HG03103 (cell line): ENCODE measurements around the gene ALOX15B.
"Not testable (repeated sequence)": the region's sequence is repeated elsewhere in the genome, so short reads cannot be mapped to it uniquely, and the experiment has no call there.

Experiments used
- ATAC-seq: cut with Tn5 transposase; IDR thresholded peaks from one replicate; pipeline ENCODE4 v1.9.1; 2021; ENCODE audit warnings: low read depth; ENCODE audit not compliant: unreplicated experiment

ALOX15B gene

DNA sequence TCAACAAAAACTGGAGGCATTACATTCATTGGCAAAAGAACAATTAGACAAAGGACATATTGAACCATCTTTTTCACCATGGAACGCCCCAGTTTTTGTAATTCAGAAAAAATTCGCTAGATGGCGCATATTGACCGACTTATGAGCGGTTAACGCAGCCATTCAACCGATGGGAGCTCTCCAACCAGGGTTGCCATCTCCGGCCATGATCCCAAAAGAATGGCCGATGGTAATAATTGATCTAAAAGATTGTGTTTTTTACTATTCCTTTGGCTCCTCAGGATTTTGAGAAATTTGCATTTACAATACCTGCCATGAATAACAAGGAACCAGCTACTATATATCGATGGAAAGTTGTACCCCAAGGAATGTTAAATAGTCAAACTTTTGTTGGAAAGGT is 21.4 kb downstream of the ALOX15B start:
- no peak for ATAC-seq

- ATAC-seq = not testable (repeated sequence)
Measured at GRCh38 chr17:8061851-8062250, 23.0 kb downstream of the ALOX15B start.

- ATAC-seq = no peak
Measured at GRCh38 chr17:8062435-8062806, 23.6 kb downstream of the ALOX15B start.

DNA sequence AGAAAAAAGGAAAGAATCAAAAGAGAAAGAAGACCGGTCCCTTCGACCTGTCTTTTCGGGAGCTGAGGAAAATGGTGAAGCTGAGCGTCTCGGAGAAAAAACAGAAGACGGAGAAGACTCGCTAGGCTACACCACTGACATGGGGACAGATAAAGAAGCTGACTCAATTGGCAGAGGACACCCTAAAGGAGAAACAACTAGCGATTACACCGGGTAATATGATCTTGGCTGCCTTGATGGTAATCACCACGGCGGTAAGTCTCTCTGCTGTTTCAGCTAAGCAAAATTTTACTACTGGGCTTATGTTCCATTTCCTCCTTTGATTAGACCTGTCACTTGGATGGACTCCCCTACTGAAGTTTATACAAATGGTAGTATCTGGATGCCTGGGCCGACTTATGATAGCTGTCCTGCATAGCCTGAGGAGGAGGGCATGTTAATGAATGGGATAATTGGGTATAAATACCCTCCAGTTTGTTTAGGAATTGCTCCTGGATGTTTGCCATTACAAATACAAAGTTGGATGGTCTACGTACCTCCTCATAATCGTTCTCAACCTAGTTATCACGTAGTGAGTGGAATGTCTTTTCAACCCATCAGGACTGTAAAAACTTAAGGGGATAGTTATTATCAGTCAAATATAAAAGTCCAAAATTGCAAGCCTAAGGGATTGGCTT is 24.1 kb downstream of the ALOX15B start:
- ATAC-seq = no peak

GRCh38 chr17:8063761-8064534 is 25.1 kb downstream of the ALOX15B start:
- no peak for ATAC-seq

DNA sequence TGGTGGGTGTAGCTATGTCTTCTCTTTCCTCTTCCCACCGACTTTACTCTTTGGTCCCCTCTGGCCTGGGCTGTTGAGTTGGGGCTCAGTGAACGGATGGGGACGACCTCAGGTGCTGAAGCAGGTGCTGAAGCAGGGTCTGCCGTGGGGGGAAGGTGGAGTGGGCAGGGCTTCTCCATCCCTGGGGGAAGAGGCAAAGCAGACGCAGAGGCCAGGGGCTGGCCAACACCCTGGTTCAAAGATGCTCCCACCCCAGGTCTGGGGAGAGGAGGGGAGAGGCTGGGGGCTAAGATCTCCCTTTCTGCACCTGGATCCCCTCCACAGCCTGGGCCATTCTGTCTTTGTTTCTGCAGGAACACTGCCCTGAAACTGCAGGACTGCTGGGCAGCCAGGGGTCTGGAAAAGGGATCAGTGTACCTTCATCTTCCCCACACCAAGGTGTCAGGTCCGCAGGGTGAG is 25.7 kb downstream of the ALOX15B start:
- ATAC-seq = no peak

- ATAC-seq = no peak
Measured at GRCh38 chr17:8066841-8067775, 28.2 kb downstream of the ALOX15B start.

GRCh38 chr17:8067806-8068205 is 28.9 kb downstream of the ALOX15B start:
- ATAC-seq = no peak

- no peak for ATAC-seq
Measured at GRCh38 chr17:8068736-8069586, 30.1 kb downstream of the ALOX15B start.

- ATAC-seq = no peak
Measured at GRCh38 chr17:8069587-8069860, 30.7 kb downstream of the ALOX15B start.

DNA sequence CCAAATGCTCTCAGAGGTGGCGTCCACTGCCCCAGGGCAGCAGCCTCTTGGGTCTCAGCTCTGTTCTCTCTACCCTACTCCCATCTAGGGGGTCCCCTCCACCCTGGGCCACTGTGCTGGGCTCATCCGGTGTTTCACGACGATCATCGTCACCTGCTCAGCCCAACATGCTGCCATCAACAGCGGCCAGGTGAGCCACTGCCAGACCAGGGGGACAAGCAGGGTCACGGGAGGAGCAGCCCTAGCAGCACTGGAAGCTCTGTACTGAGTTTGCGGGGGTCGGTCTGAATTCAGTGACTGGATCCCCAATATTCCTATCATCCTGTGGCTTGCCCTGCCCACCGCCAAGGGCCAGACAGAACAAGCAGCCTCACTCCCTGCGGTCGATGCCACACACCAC is 32.6 kb downstream of the ALOX15B start:
- no peak for ATAC-seq

GRCh38 chr17:8072341-8072728 is 33.5 kb downstream of the ALOX15B start:
- ATAC-seq = no peak

DNA sequence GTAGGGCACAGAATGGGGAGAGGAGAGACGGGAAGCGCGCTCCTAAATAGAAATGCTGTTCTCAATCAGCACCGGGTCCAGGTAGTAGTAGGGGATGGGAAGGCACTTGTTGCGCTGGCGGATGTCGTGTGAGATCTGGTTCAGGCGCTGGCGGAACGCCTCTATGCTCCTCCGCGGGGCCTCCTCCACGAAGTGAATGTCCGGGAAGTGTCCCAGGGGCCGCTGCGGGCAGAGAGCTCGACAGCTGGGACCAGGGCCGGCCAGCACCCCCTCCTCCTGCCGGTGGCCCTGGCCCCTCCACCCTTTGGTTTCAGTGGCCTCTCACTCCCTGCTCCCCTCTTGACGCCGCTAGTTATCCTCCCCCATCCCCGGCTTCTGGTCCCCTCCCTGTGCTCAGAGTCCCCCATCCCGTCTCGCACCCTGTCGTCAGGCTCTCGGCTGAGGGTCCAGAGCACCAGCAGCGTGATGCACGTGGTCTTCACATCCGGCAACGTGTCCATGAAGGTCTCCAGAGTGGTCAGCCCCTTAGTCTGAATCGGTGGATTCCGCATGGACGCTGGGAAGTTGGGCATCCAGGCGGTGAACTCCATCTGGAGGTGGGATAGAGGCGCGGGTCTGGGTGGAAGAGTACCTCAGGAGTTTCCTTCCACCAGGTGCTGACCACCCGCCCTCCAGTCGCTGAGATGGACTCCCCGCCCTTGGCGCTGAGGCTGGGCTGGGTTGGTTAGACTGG is 34.0 kb downstream of the ALOX15B start:
- no peak for ATAC-seq

- ATAC-seq = no peak
Measured at GRCh38 chr17:8073627-8074484, 35.0 kb downstream of the ALOX15B start.

DNA sequence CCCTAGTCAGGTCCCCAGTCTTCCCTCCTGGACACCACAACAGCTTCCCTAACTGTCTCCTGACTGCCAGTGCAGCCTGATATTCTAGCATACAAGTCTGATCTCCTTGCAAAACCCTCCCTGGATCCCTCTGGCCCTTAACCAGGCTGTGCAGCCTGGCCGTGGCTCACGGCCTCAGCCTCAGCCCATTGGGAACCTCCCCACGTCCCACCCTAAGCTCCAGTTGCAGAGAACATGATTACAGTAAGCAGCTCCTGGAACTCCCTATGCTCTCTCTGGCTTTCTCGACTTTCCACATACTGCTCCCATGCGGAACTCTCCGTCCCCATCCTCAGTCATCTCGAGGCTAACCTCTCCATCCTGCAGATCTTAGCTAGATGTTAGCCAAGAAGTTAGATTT is 35.7 kb downstream of the ALOX15B start:
- no peak for ATAC-seq

GRCh38 chr17:8075081-8075480 is 36.2 kb downstream of the ALOX15B start:
- no peak for ATAC-seq

DNA sequence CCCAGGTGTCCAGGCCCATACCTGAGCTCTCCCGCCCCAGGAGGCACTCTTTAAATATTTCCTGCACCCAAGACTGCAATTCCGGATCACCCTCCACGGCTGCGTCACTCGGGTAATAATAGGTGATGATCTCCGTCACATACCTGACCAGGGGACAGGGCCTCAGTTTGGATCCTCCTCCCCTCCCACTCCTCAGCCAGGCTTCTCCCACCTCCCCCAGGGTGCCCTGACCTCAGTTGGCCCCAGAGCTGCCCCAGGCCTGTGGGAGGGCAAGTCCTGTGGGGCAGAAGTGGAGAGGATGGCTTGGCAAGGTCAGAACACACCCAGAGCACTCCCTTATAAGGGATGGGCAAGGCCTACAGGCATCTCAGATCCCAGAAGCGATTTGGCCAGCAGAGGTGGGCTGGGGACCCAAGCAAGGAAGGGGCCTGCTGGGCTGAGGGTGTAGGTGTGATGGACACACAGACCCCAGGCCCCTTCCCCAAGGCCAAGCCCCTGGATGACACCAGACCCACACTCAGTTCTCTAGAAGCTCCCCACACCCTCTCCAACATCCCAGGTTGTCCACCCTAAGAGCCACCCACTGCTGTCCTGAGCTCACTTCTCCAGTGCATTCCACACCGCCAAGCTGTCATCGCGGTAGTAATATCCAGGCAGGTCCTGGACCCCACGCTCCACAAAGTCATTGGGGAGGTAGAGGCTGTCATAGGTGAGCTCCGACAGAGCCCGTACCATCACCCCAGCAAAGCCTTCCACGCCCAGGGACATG is 36.9 kb downstream of the ALOX15B start:
- ATAC-seq = no peak
